K562 (cell line): ENCODE data around the gene SGPP2. TPM values are rescaled to one million over a fixed set of nuclear protein-coding genes. Genes with fewer than 3 reads are reported as not detected.

Experiments used
- ATAC-seq: fragments of 200-7000 bp; cut with Tn5 transposase; 3 replicates; pipeline ENCODE4 v1.9.1; 2020; ENCODE audit warnings: moderate library complexity
- BruUV-seq: library from RNA; stranded (reverse); fragments of 400-500 nt; replicated peaks from 2 replicates; lab custom pipeline; 2021; lab: Mats Ljungman, UMichigan
- CTCF ChIA-PET: fragments of 300-600 bp; formaldehyde crosslinking; extraction: SDS; loops from one replicate; lab custom pipeline; 2021; ENCODE audit warnings: low intra/inter-chr PET ratio; lab: Yijun Ruan, JAX
- POLR2A ChIA-PET: fragments of 300-600, 350-650 bp; sonication (Branson Sonifier 250); formaldehyde crosslinking; extraction: SDS; loops from one replicate; lab custom pipeline; 2021; ENCODE audit warnings: antibody characterized with exemption, inconsistent platforms; lab: Yijun Ruan, JAX
- DNase-seq, 4 experiments: peaks; one replicate each; pipeline versions ENCODE4 v3.0.0 to v3.0.0-alpha.2; 2011 to 2018; ENCODE audit warnings: low spot score in 3 of 4, mixed read lengths in 3 of 4; ENCODE audit errors: extremely low read depth in 1 of 4
- FAIRE-seq: peaks from 2 replicates; lab custom pipeline; 2011; peaks lifted over from hg19 to GRCh38; lab: Jason Lieb, UNC
- H2AFZ ChIP-seq: 2 replicates; pipeline ENCODE4 v1.6.0; 2011; ENCODE audit warnings: low read depth, low read length, control low read depth, inconsistent platforms
- H3K27ac ChIP-seq: fragments of 200-600 bp; 3 replicates; pipeline ENCODE4 v1.8.0; 2011; ENCODE audit warnings: low read depth, mild to moderate bottlenecking, control low read depth, inconsistent platforms, low read length, moderate library complexity, mixed read lengths; ENCODE audit errors: extremely low read depth
- H3K27me3 ChIP-seq, 2 experiments: fragments of 300-600 bp in 1 of 2; 2 replicates in 1 of 2; 3 replicates in 1 of 2; pipeline versions ENCODE4 v1.6.0 to v1.8.0; 2011; ENCODE audit warnings: inconsistent platforms in 2 of 2, low read length in 2 of 2, mild to moderate bottlenecking in 1 of 2, mixed read lengths in 1 of 2, moderate library complexity in 1 of 2; ENCODE audit not compliant: control insufficient read depth in 2 of 2, insufficient read depth in 2 of 2
- H3K36me3 ChIP-seq: fragments of 300-600 bp; 3 replicates; pipeline ENCODE4 v1.8.0; 2011; ENCODE audit warnings: mild to moderate bottlenecking, low read length, inconsistent platforms; ENCODE audit not compliant: control insufficient read depth, insufficient read depth
- H3K4me1 ChIP-seq, 2 experiments: fragments of 200-600 bp in 1 of 2; replicated peaks in 1 of 2; 2 replicates in 1 of 2; 3 replicates in 1 of 2; pipeline versions ENCODE4 v1.5.1 to v1.8.0; 2011; ENCODE audit warnings: inconsistent platforms in 2 of 2, low read length in 2 of 2, mild to moderate bottlenecking in 1 of 2, mixed read lengths in 1 of 2, moderate library complexity in 1 of 2; ENCODE audit not compliant: control insufficient read depth in 2 of 2, insufficient read depth in 2 of 2
- H3K4me2 ChIP-seq: 2 replicates; pipeline ENCODE4 v1.6.1; 2011; ENCODE audit warnings: low read length, control low read depth, inconsistent platforms, mixed read lengths; ENCODE audit not compliant: insufficient read depth
- H3K4me3 ChIP-seq: fragments of 200-600 bp; sonication (generic), shearing (Covaris generic); 2 replicates; pipeline ENCODE4 v1.5.1; 2016; ENCODE audit warnings: control low read depth, inconsistent platforms
- H3K79me2 ChIP-seq: fragments of 200-600 bp; 3 replicates; pipeline ENCODE4 v1.8.0; 2011; ENCODE audit warnings: low read length, inconsistent platforms; ENCODE audit not compliant: control insufficient read depth, insufficient read depth
- H3K9ac ChIP-seq, 2 experiments: 2 replicates each; pipeline versions ENCODE4 v1.6.0 to v1.6.1; 2011; ENCODE audit warnings: low read depth in 2 of 2, low read length in 2 of 2, control low read depth in 1 of 2, inconsistent platforms in 1 of 2, mild to moderate bottlenecking in 1 of 2, mixed read lengths in 1 of 2; ENCODE audit not compliant: insufficient read depth in 1 of 2
- H3K9me1 ChIP-seq: one replicate; pipeline ENCODE4 v1.6.0; 2011; ENCODE audit warnings: inconsistent platforms, mild to moderate bottlenecking, low read length, moderate library complexity; ENCODE audit not compliant: control insufficient read depth, insufficient read depth
- H3K9me3 ChIP-seq: replicated peaks from 2 replicates; pipeline ENCODE4 v1.5.1; 2011; ENCODE audit warnings: low read depth, low read length, inconsistent platforms; ENCODE audit not compliant: control insufficient read depth, insufficient read depth
- H4K20me1 ChIP-seq: replicated peaks from 2 replicates; pipeline ENCODE4 v1.6.1; 2011; ENCODE audit warnings: low read length, inconsistent platforms, mixed read lengths; ENCODE audit not compliant: control insufficient read depth, insufficient read depth
- ATF7 ChIP-seq: fragments of 450-650 bp; IDR thresholded peaks from 2 replicates; pipeline ENCODE4 v1.7.1; 2014; ENCODE audit warnings: mild to moderate bottlenecking, moderate library complexity
- CHD7 ChIP-seq: fragments of 200-600 bp; sonication (generic); IDR thresholded peaks from one replicate; pipeline ENCODE4 v1.6.1; 2012; ENCODE audit warnings: mild to moderate bottlenecking, low read depth, low read length, inconsistent platforms
- CREB3 ChIP-seq: fragments of 450-650 bp; conservative IDR thresholded peaks from 2 replicates; pipeline ENCODE4 v1.6.1; 2016; ENCODE audit warnings: missing genetic modification characterization, low read depth, mild to moderate bottlenecking, missing compliant biosample characterization, moderate library complexity
- HMG20A ChIP-seq: fragments of 450-650 bp; formaldehyde crosslinking; conservative IDR thresholded peaks from 2 replicates; pipeline ENCODE4 v1.4.0; 2020; ENCODE audit warnings: mild to moderate bottlenecking, mixed read lengths
- NCOA2 ChIP-seq, 2 experiments: fragments of 450-650 bp; IDR thresholded peaks; 2 replicates each; pipeline ENCODE4 v1.6.1; 2018; ENCODE audit warnings: mild to moderate bottlenecking in 2 of 2, moderate library complexity in 1 of 2; ENCODE audit not compliant: partially characterized antibody in 2 of 2
- NFRKB ChIP-seq: fragments of 450-650 bp; IDR thresholded peaks from 2 replicates; pipeline ENCODE4 v1.6.1; 2016; ENCODE audit warnings: low read depth
- PREB ChIP-seq: sonication (generic); formaldehyde crosslinking; IDR thresholded peaks from 2 replicates; pipeline ENCODE4 v1.8.1; 2023; ENCODE audit warnings: mild to moderate bottlenecking, missing genetic modification reagents
- PURB ChIP-seq: sonication (generic); formaldehyde crosslinking; IDR thresholded peaks from 2 replicates; pipeline ENCODE4 v1.9.0; 2021; ENCODE audit warnings: low read depth, mild to moderate bottlenecking, missing genetic modification reagents
- SMAD3 ChIP-seq: fragments of 450-650 bp; formaldehyde crosslinking; conservative IDR thresholded peaks from 2 replicates; pipeline ENCODE4 v1.4.0; 2020; ENCODE audit warnings: mild to moderate bottlenecking
- WGBS: fragments of 100-300 bp; shearing (Covaris generic); methylation state at CpG from one replicate; pipeline ENCODE4 v1.1.6; 2016; ENCODE audit warnings: low coverage, mixed read lengths; ENCODE audit not compliant: insufficient coverage; ENCODE audit errors: missing lambda C conversion rate; 5-methylcytosine and 5-hydroxymethylcytosine counted together
- in situ Hi-C: fragments of 300-500 bp; cut with MboI; formaldehyde crosslinking; loops from 4 replicates; pipeline ENCODE4 v1.15.0; 2018; ENCODE audit warnings: inconsistent platforms, mixed read lengths
- intact Hi-C: fragments of 100-400 bp; cut with micrococcal nuclease; formaldehyde crosslinking; loops from 2 replicates; pipeline ENCODE4 v1.14.2; 2022
- polyA plus RNA-seq, 8 experiments: library from polyadenylated mRNA; depleted of rRNA in 4 of 8; stranded (reverse) in 5 of 8; unstranded in 3 of 8; fragments of >200 nt; fragmentation: Nextera tagmentation in 2 of 8; fragmentation: Illumina TruSeq in 1 of 8; extraction: Ambion mirVana in 2 of 8; extraction: Trizol in 1 of 8; gene quantifications; 2 replicates each; pipeline versions ENCODE4 v1.2.1 to v1.2.3, GENCODE V29; 2011 to 2014; ENCODE audit warnings: inconsistent platforms in 1 of 8, missing spikeins in 1 of 8
- total RNA-seq, 7 experiments: library from RNA; depleted of rRNA in 6 of 7; stranded (reverse); fragments of >200 nt in 6 of 7; fragmentation: Illumina TruSeq in 2 of 7; extraction: Trizol in 2 of 7; gene quantifications; 2 replicates each; pipeline versions ENCODE4 v1.2.1 to v1.2.3, GENCODE V29; 2011 to 2021; ENCODE audit warnings: low replicate concordance in 1 of 7

Gene SGPP2
- total and polyA plus RNA-seq, 9 of the 15 experiments (the other 6 are each of a cell fraction or from before 2014, with no cell fraction given) = 0.01 to 0.04 TPM; not detected in 7

GRCh38 chr2:222423632-222424275, 589 bp upstream of the SGPP2 start:
- H3K4me1 ChIP-seq = no peaks in the 10 kb centered on the region
- H3K9me1 ChIP-seq = no peaks in the 10 kb centered on the region
- no peaks in the 10 kb centered on the region for H3K36me3 ChIP-seq
- no peaks in the 10 kb centered on the region for H4K20me1 ChIP-seq
- POLR2A ChIA-PET = no interaction called here
- DNase-seq (no peak), FAIRE-seq (no peak), ATAC-seq (no peak)
- no peaks in the 10 kb centered on the region for H3K9me3 ChIP-seq
- WGBS = 7% methylated on average over 18 of the region's 23 CpGs
- no peak overlapping the region for H3K4me2 ChIP-seq
- no peak overlapping the region for H3K27ac ChIP-seq
- H3K9ac ChIP-seq = no peak overlapping the region
- H2AFZ ChIP-seq = no peak overlapping the region
- BruUV-seq = no TSS peak
- CTCF ChIA-PET = no interaction called here
- peaks cover 0 to 10% of the 10 kb centered on the region in 2 experiments; a peak in 3 of 5 replicates for H3K27me3 ChIP-seq
- intact Hi-C loops = no loop called here
- H3K79me2 ChIP-seq = no peaks in the 10 kb centered on the region
- no peak overlapping the region for H3K4me3 ChIP-seq
- in situ Hi-C loops = no loop called here
- no peak for TF ChIP-seq SMAD3 (CRISPR knock-in tag)
- TF ChIP-seq CHD7 = no peak
- no peak for TF ChIP-seq PREB (CRISPR knock-in tag)
- no peak for TF ChIP-seq HMG20A
- TF ChIP-seq ATF7 = no peak
- no peak for TF ChIP-seq NCOA2 (IDR thresholded peaks at IDR 0.05; ENCODE audit: partially characterized antibody in 2 of 2)
- TF ChIP-seq CREB3 = no peak
- no peak for TF ChIP-seq PURB (CRISPR knock-in tag)
- no peak for TF ChIP-seq NFRKB
